A549 (cell line): ENCODE data around the gene ZNF618. TPM values are rescaled to one million over a fixed set of nuclear protein-coding genes. Genes with fewer than 3 reads are reported as not detected.

Source experiments
- ATAC-seq, 2 experiments: fragments of 200-7000 bp in 1 of 2; fragments of >200 bp in 1 of 2; cut with Nextera tagmentation in 1 of 2; cut with Tn5 transposase in 1 of 2; 3 replicates each; pipeline versions ENCODE4 v1.8.0 to v1.9.1; 2018 to 2020; ENCODE audit warnings: mild to moderate bottlenecking in 1 of 2, moderate library complexity in 1 of 2
- CTCF ChIA-PET: fragments of 300-600 bp; sonication (Branson Sonifier 250); formaldehyde crosslinking; extraction: SDS; loops from one replicate; lab custom pipeline; 2021; ENCODE audit warnings: antibody characterized with exemption, inconsistent platforms; lab: Yijun Ruan, JAX
- POLR2A ChIA-PET: fragments of 350-600 bp; formaldehyde crosslinking; extraction: SDS; loops from one replicate; lab custom pipeline; 2021; ENCODE audit warnings: antibody characterized with exemption, inconsistent platforms; lab: Yijun Ruan, JAX
- DNase-seq, 2 experiments: peaks; one replicate each; pipeline versions ENCODE4 v3.0.0 to v3.0.0-alpha.2; 2011 to 2016; ENCODE audit warnings: low read depth in 1 of 2, low spot score in 1 of 2
- FAIRE-seq: peaks from 2 replicates; lab custom pipeline; 2011; peaks lifted over from hg19 to GRCh38; lab: Jason Lieb, UNC
- H3K27ac ChIP-seq, 2 experiments: fragments of >200 bp; sonication (Bioruptor Twin); formaldehyde crosslinking; 3 replicates each; pipeline ENCODE4 v1.5.1; 2016 to 2017
- H3K4me1 ChIP-seq: fragments of >200 bp; sonication (Bioruptor Twin); formaldehyde crosslinking; 3 replicates; pipeline ENCODE4 v1.6.1; 2016
- H3K4me2 ChIP-seq: fragments of >200 bp; sonication (Bioruptor Twin); formaldehyde crosslinking; 3 replicates; pipeline ENCODE4 v1.6.1; 2016
- H3K4me3 ChIP-seq: fragments of >200 bp; sonication (Bioruptor Twin); formaldehyde crosslinking; 3 replicates; pipeline ENCODE4 v1.5.1; 2016
- H3K9me3 ChIP-seq: fragments of >200 bp; sonication (Bioruptor Twin); formaldehyde crosslinking; 3 replicates; pipeline ENCODE4 v1.6.1; 2016
- BHLHE40 ChIP-seq: IDR thresholded peaks from 2 replicates; pipeline ENCODE4 v1.6.1; 2012; ENCODE audit warnings: low read depth, low read length, inconsistent platforms
- CHD2 ChIP-seq: fragments of 150-350 bp; IDR thresholded peaks from 2 replicates; pipeline ENCODE4 v1.6.1; 2014; ENCODE audit warnings: low read length; ENCODE audit not compliant: partially characterized antibody
- CHD4 ChIP-seq: fragments of 200-600 bp; sonication (generic); IDR thresholded peaks from 2 replicates; pipeline ENCODE4 v1.6.1; 2016; ENCODE audit warnings: antibody characterized with exemption, mild to moderate bottlenecking, borderline replicate concordance
- FOSB ChIP-seq: fragments of 250-450 bp; sonication (Bioruptor Pico); IDR thresholded peaks from 2 replicates; pipeline ENCODE4 v1.5.0; 2020; ENCODE audit warnings: mild to moderate bottlenecking, moderate library complexity
- FOSL2 ChIP-seq, 2 experiments: fragments of 450-650 bp in 1 of 2; fragments of >200 bp in 1 of 2; sonication (Bioruptor Twin) in 1 of 2; formaldehyde crosslinking; IDR thresholded peaks; 2 replicates each; pipeline versions ENCODE4 v1.5.0 to v1.6.1; 2016 to 2020; ENCODE audit warnings: mild to moderate bottlenecking in 1 of 2, moderate library complexity in 1 of 2
- GATA3 ChIP-seq: IDR thresholded peaks from 2 replicates; pipeline ENCODE4 v1.6.1; 2012; ENCODE audit warnings: borderline replicate concordance
- HDAC2 ChIP-seq: fragments of 200-600 bp; sonication (generic); IDR thresholded peaks from 2 replicates; pipeline ENCODE4 v1.6.1; 2016
- HOXA7 ChIP-seq: fragments of 250-450 bp; sonication (Bioruptor Pico); IDR thresholded peaks from 2 replicates; pipeline ENCODE4 v1.5.0; 2020; ENCODE audit warnings: mild to moderate bottlenecking, moderate library complexity
- HOXB13 ChIP-seq: fragments of 250-450 bp; sonication (Bioruptor Pico); IDR thresholded peaks from 2 replicates; pipeline ENCODE4 v1.5.0; 2020; ENCODE audit warnings: low read depth, mild to moderate bottlenecking, moderate library complexity
- NPAS2 ChIP-seq: fragments of 250-450 bp; sonication (Bioruptor Pico); IDR thresholded peaks from 2 replicates; pipeline ENCODE4 v1.8.0; 2022; ENCODE audit warnings: mild to moderate bottlenecking, moderate library complexity, borderline replicate concordance
- NR3C1 ChIP-seq: fragments of >200 bp; sonication (Bioruptor Twin); formaldehyde crosslinking; IDR thresholded peaks from 3 replicates; pipeline ENCODE4 v1.6.1; 2017
- POLR2A ChIP-seq: IDR thresholded peaks from 2 replicates; pipeline ENCODE4 v1.6.1; 2012; ENCODE audit warnings: mild to moderate bottlenecking, low read length
- POLR2AphosphoS2 ChIP-seq: conservative IDR thresholded peaks from 2 replicates; pipeline ENCODE4 v1.6.1; 2012; ENCODE audit warnings: low read length, improper control_type of control experiment, inconsistent platforms
- RARB ChIP-seq: fragments of 250-450 bp; sonication (Bioruptor Pico); IDR thresholded peaks from 2 replicates; pipeline ENCODE4 v1.8.0; 2021; ENCODE audit warnings: mild to moderate bottlenecking, moderate library complexity
- RCOR1 ChIP-seq: fragments of 150-350 bp; IDR thresholded peaks from 2 replicates; pipeline ENCODE4 v1.6.1; 2014; ENCODE audit warnings: antibody characterized with exemption, low read length, low read depth
- RNF2 ChIP-seq: fragments of 200-600 bp; sonication (generic); IDR thresholded peaks from 2 replicates; pipeline ENCODE4 v1.6.1; 2016; ENCODE audit warnings: low read depth, mild to moderate bottlenecking, antibody characterized with exemption, moderate library complexity, borderline replicate concordance
- SMC3 ChIP-seq: fragments of >200 bp; sonication (Bioruptor Twin); formaldehyde crosslinking; IDR thresholded peaks from 3 replicates; pipeline ENCODE4 v1.6.1; 2018; ENCODE audit warnings: inconsistent platforms
- SREBF2 ChIP-seq: fragments of 450-650 bp; IDR thresholded peaks from 2 replicates; pipeline ENCODE4 v1.6.1; 2014; ENCODE audit warnings: mild to moderate bottlenecking, moderate library complexity
- TFCP2L1 ChIP-seq: fragments of 250-450 bp; sonication (Bioruptor Pico); IDR thresholded peaks from 2 replicates; pipeline ENCODE4 v1.5.0; 2021; ENCODE audit warnings: mild to moderate bottlenecking
- ZSCAN20 ChIP-seq: fragments of 250-450 bp; sonication (Bioruptor Pico); IDR thresholded peaks from 2 replicates; pipeline ENCODE4 v1.8.0; 2022; ENCODE audit warnings: mild to moderate bottlenecking, moderate library complexity
- WGBS: methylation state at CpG from one replicate; pipeline ENCODE4 v1.1.6; 2017; ENCODE audit errors: missing lambda C conversion rate; 5-methylcytosine and 5-hydroxymethylcytosine counted together
- polyA plus RNA-seq, 4 experiments: library from polyadenylated mRNA; depleted of rRNA in 3 of 4; stranded (reverse); fragments of >200 nt; fragmentation: RNase III in 1 of 4; extraction: RNeasy Plus Mini Kit Qiagen cat#74134 plus additional on column Dnase treatment in 1 of 4; gene quantifications; 2 replicates in 3 of 4; 3 replicates in 1 of 4; pipeline ENCODE4 v1.2.3, GENCODE V29; 2011 to 2017
- TF ChIP-seq, protein P1 (sequence below): fragments of 250-450 bp; sonication (Bioruptor Pico); IDR thresholded peaks from 2 replicates; pipeline ENCODE4 v1.5.0; 2020; ENCODE audit warnings: low read depth, mild to moderate bottlenecking, moderate library complexity
- TF ChIP-seq, protein P2 (sequence below): fragments of >200 bp; sonication (Bioruptor Twin); formaldehyde crosslinking; IDR thresholded peaks from 2 replicates; pipeline ENCODE4 v1.6.1; 2016
- TF ChIP-seq, protein P3 (sequence below): fragments of 450-650 bp; IDR thresholded peaks from 2 replicates; pipeline ENCODE4 v1.6.1; 2014; ENCODE audit warnings: antibody characterized with exemption
- TF ChIP-seq, protein P4 (sequence below): fragments of 150-350 bp; IDR thresholded peaks from 2 replicates; pipeline ENCODE4 v1.6.1; 2014; ENCODE audit warnings: low read depth, mild to moderate bottlenecking, low read length

The ZNF618 gene
- polyA plus RNA-seq, 2 of the 4 experiments (the other 2 are of a cell fraction), result 9.0 to 10.0 TPM

DNA sequence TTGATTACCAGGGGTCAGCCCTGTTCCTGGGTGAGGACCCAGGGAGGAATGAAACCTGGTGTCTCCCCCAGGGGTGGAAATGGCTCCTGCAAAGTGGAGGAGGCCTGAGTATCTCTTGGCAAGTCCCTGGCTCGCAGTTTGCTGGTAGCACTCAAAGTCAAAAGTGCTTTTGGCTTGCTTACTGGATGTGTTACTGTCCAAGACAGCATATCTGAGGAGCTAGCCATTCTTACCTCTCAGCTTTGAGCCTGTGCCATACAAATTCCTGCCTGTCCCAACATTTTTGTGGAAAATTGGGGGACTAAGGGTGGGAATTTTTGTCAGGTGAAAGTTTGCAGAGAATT lies 9.9 kb downstream of the ZNF618 start:
- Histone ChIP-seq H3K4me3 (no peak overlapping the region), H3K27ac (no peak overlapping the region), H3K9me3 (peaks cover 16% of the 10 kb centered on the region; the same call in 2 of the 3 replicates), H3K4me1 (peaks cover 6% of the 10 kb centered on the region; the same call in 2 of the 3 replicates), H3K4me2 (peak overlapping the region; percentile 36; the same call in 2 of the 3 replicates)
- FAIRE-seq (no peak), ATAC-seq (no peak), DNase-seq (no peak)
- CTCF ChIA-PET, result interaction anchor here (1.0 to 3.6 kb wide), 2 partner anchors 9 to 79 kb away, joined by 3 to 12 read pairs; partner anchors contain the start of gene ZNF618
- WGBS, result 91% methylated on average over 1 of the region's 1 CpG
- POLR2A ChIA-PET, result interaction anchor here (0.5 kb wide), 1 partner anchor 10 kb away, joined by 4 read pairs; no protein-coding TSS in a partner anchor
- TF ChIP-seq POLR2A (no peak), RCOR1 (no peak), ZSCAN20 (CRISPR knock-in tag) (no peak), SREBF2 (no peak), CHD4 (no peak), HOXA7 (CRISPR knock-in tag) (no peak), SMC3 (no peak), CHD2 (no peak), HOXB13 (no peak), GATA3 (no peak), POLR2AphosphoS2 (no peak)
- TF ChIP-seq, protein P1, sequence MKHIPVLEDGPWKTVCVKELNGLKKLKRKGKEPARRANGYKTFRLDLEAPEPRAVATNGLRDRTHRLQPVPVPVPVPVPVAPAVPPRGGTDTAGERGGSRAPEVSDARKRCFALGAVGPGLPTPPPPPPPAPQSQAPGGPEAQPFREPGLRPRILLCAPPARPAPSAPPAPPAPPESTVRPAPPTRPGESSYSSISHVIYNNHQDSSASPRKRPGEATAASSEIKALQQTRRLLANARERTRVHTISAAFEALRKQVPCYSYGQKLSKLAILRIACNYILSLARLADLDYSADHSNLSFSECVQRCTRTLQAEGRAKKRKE (CRISPR knock-in tag), result no peak

DNA sequence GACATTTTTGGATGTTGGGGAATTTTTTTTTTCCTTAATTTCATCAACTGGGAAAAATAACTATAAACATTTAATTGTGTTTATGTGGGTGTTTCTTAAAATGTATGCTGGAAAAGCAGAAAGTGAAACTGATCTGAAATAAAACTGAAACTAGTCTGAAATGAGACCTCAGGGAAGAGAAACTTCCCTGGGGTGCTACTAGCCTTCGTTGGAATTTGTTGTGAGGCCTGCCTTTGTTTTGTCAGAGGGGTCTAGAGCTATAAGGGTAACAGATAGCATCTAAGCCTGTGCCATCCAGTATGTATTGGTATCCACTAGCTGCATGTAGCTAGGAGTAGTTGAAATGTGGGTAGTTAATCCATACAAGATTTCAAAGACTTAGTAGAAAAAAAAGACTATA lies 10.4 kb downstream of the ZNF618 start:
- no peak for DNase-seq
- TF ChIP-seq RARB (CRISPR knock-in tag) (no peak), HDAC2 (no peak), FOSB (CRISPR knock-in tag) (no peak), TFCP2L1 (CRISPR knock-in tag) (no peak)
- TF ChIP-seq, protein P2, sequence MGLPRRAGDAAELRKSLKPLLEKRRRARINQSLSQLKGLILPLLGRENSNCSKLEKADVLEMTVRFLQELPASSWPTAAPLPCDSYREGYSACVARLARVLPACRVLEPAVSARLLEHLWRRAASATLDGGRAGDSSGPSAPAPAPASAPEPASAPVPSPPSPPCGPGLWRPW, result no peak
- Histone ChIP-seq H3K27ac (no peak overlapping the region), H3K4me1 (peaks cover 6% of the 10 kb centered on the region; the same call in 2 of the 3 replicates), H3K9me3 (peaks cover 17% of the 10 kb centered on the region; the same call in 2 of the 3 replicates), H3K4me3 (no peak overlapping the region), H3K4me2 (peak overlapping the region; percentile 36; the same call in 2 of the 3 replicates)
- WGBS, result 56% methylated on average over 1 of the region's 1 CpG
- ATAC-seq, result no peak
- ChIA-PET POLR2A (interaction anchor here (0.5 kb wide), 1 partner anchor 10 kb away, joined by 4 read pairs; no protein-coding TSS in a partner anchor), CTCF (interaction anchor here (0.7 to 3.6 kb wide), 3 partner anchors 10 to 80 kb away, joined by 3 to 12 read pairs (median 3); partner anchors contain the start of gene ZNF618)
- FAIRE-seq, result no peak

DNA sequence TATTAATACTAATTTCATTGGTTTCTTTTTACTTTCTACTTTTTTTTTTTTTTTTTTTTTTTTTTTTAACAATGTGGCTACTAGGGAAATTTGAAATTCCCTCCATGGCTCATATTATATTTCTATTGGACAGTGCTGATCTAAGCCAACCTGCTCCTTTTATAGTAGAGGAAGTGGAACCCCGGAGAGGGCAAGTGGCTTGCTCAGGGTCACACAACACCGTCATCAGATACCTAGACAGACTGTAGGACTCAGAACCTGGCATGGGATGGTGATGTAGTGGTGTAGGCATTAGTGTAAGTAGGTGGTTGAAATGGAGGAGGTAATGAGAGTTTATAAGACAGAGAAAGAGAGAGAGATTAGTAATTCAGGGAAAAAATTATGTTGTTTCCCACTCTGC lies 10.8 kb downstream of the ZNF618 start:
- no peak for ATAC-seq
- no peak overlapping the region for H3K27ac ChIP-seq
- TF ChIP-seq, protein P3, sequence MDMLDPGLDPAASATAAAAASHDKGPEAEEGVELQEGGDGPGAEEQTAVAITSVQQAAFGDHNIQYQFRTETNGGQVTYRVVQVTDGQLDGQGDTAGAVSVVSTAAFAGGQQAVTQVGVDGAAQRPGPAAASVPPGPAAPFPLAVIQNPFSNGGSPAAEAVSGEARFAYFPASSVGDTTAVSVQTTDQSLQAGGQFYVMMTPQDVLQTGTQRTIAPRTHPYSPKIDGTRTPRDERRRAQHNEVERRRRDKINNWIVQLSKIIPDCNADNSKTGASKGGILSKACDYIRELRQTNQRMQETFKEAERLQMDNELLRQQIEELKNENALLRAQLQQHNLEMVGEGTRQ, result no peak
- TF ChIP-seq NPAS2 (CRISPR knock-in tag) (no peak), POLR2AphosphoS2 (no peak), HDAC2 (no peak), GATA3 (no peak), NR3C1 (no peak), RNF2 (no peak), CHD2 (no peak), FOSL2 (IDR thresholded peaks at IDR 0.05) (no peak), FOSL2 (CRISPR knock-in tag; IDR thresholded peaks at IDR 0.05) (no peak), BHLHE40 (no peak), CHD4 (no peak)
- TF ChIP-seq, protein P4, sequence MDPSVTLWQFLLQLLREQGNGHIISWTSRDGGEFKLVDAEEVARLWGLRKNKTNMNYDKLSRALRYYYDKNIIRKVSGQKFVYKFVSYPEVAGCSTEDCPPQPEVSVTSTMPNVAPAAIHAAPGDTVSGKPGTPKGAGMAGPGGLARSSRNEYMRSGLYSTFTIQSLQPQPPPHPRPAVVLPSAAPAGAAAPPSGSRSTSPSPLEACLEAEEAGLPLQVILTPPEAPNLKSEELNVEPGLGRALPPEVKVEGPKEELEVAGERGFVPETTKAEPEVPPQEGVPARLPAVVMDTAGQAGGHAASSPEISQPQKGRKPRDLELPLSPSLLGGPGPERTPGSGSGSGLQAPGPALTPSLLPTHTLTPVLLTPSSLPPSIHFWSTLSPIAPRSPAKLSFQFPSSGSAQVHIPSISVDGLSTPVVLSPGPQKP, result no peak

More for the DNA sequence above, 10.8 kb downstream of the ZNF618 start:
- ChIA-PET CTCF (interaction anchor here (0.7 to 3.6 kb wide), 2 partner anchors 10 to 29 kb away, joined by 3 to 12 read pairs; partner anchors contain the start of gene ZNF618), POLR2A (no interaction called here)
- DNase-seq (no peak), FAIRE-seq (no peak)
- WGBS, result 100% methylated on average over 2 of the region's 2 CpGs
- Histone ChIP-seq H3K4me3 (no peak overlapping the region), H3K4me2 (no peak overlapping the region), H3K4me1 (peaks cover 6% of the 10 kb centered on the region; the same call in 2 of the 3 replicates), H3K9me3 (peaks cover 17% of the 10 kb centered on the region; the same call in 2 of the 3 replicates)
